Stimulated activated CD4-positive, alpha-beta T cell treated with anti-CD3 and anti-CD28 coated beads, TNF-alpha, amount 100 ng/mL, for 24 hours (primary cell): Measurements from ENCODE around the gene PRICKLE1.

ENCODE experiments used
- DNase-seq, 3 experiments: peaks; one replicate each; pipeline ENCODE4 v3.0.0-alpha.2; 2020; ENCODE audit warnings: low read depth in 3 of 3

Gene PRICKLE1

GRCh38 chr12:42589465-42590329, at the start of gene PRICKLE1:
TSS of gene PRICKLE1 (minus strand) at chr12:42589746. CDS start at chr12:42472516, 117,230 bp downstream.
- DNase-seq = peak in 1 of 3 experiments; percentile 24

- DNase-seq = no peak
Measured at GRCh38 chr12:42638697-42639096, 49.2 kb upstream of the PRICKLE1 start.

- DNase-seq = no peak
Measured at GRCh38 chr12:42638011-42638410, 48.5 kb upstream of the PRICKLE1 start.

GRCh38 chr12:42636993-42637392, 47.4 kb upstream of the PRICKLE1 start:
- DNase-seq = no peak

- DNase-seq = no peak
Measured at GRCh38 chr12:42633594-42633993, 44.0 kb upstream of the PRICKLE1 start.

GRCh38 chr12:42631513-42631912, 42.0 kb upstream of the PRICKLE1 start:
- no peak for DNase-seq

GRCh38 chr12:42630314-42630713, 40.8 kb upstream of the PRICKLE1 start:
- DNase-seq = no peak

- DNase-seq = no peak
Measured at GRCh38 chr12:42627151-42627550, 37.6 kb upstream of the PRICKLE1 start.

- no peak for DNase-seq
Measured at GRCh38 chr12:42625611-42626010, 36.1 kb upstream of the PRICKLE1 start.

- DNase-seq = no peak
Measured at GRCh38 chr12:42617622-42618021, 28.1 kb upstream of the PRICKLE1 start.

- DNase-seq = no peak
Measured at GRCh38 chr12:42615006-42615405, 25.5 kb upstream of the PRICKLE1 start.

- DNase-seq = no peak
Measured at GRCh38 chr12:42612231-42612613, 22.7 kb upstream of the PRICKLE1 start.

- no peak for DNase-seq
Measured at GRCh38 chr12:42611571-42612230, 22.2 kb upstream of the PRICKLE1 start.

- no peak for DNase-seq
Measured at GRCh38 chr12:42609605-42610004, 20.1 kb upstream of the PRICKLE1 start.

GRCh38 chr12:42608196-42608825, 18.8 kb upstream of the PRICKLE1 start:
- DNase-seq = no peak

GRCh38 chr12:42607584-42608058, 18.1 kb upstream of the PRICKLE1 start:
- no peak for DNase-seq

- no peak for DNase-seq
Measured at GRCh38 chr12:42606471-42606870, 16.9 kb upstream of the PRICKLE1 start.

GRCh38 chr12:42605685-42606084, 16.1 kb upstream of the PRICKLE1 start:
- no peak for DNase-seq

GRCh38 chr12:42603246-42603990, 13.9 kb upstream of the PRICKLE1 start:
- DNase-seq = no peak

- no peak for DNase-seq
Measured at GRCh38 chr12:42593874-42594273, 4.3 kb upstream of the PRICKLE1 start.

- peak in 1 of 3 experiments; percentile 1 for DNase-seq
Measured at GRCh38 chr12:42590330-42590934, 886 bp upstream of the PRICKLE1 start.
